HL-60/S4 treated with retinoic acid at 250 ng/mL for 4 days and 3 days (cell line): ENCODE measurements around the gene CTRB1.

Experiments used
- in situ Hi-C: fragments of 300-500 bp; cut with MboI; formaldehyde crosslinking; loops from 2 replicates; pipeline ENCODE4 v1.7.0; 2022; ENCODE audit warnings: low sequenced_read_pairs

The CTRB1 gene

GRCh38 chr16:75218256-75219076 lies at the start of gene CTRB1:
CTRB1 (plus strand) TSS chr16:75218988; CDS start chr16:75219008, 20 bp downstream.
- in situ Hi-C loops, result loop anchor here (25.0 kb wide), 1 partner anchor 169 kb away; no protein-coding TSS in a partner anchor

GRCh38 chr16:75169899-75170405 lies 48.8 kb upstream of the CTRB1 start:
- in situ Hi-C loops, result no loop called here

- in situ Hi-C loops, result no loop called here
Measured at GRCh38 chr16:75172578-75172977, 46.2 kb upstream of the CTRB1 start.

GRCh38 chr16:75175074-75175473 lies 43.7 kb upstream of the CTRB1 start:
- in situ Hi-C loops, result no loop called here

GRCh38 chr16:75176926-75177325 lies 41.9 kb upstream of the CTRB1 start:
- in situ Hi-C loops, result no loop called here

- in situ Hi-C loops, result no loop called here
Measured at GRCh38 chr16:75179208-75179607, 39.6 kb upstream of the CTRB1 start.

- in situ Hi-C loops, result no loop called here
Measured at GRCh38 chr16:75181630-75182029, 37.2 kb upstream of the CTRB1 start.

- in situ Hi-C loops, result no loop called here
Measured at GRCh38 chr16:75188832-75189477, 29.8 kb upstream of the CTRB1 start.

GRCh38 chr16:75189638-75190245 lies 29.0 kb upstream of the CTRB1 start:
- in situ Hi-C loops, result loop anchor here (10.0 kb wide), 1 partner anchor 575 kb away; no protein-coding TSS in a partner anchor

- in situ Hi-C loops, result loop anchor here (10.0 kb wide), 1 partner anchor 572 kb away; no protein-coding TSS in a partner anchor
Measured at GRCh38 chr16:75192606-75193264, 26.1 kb upstream of the CTRB1 start.

- in situ Hi-C loops, result loop anchor here (10.0 kb wide), 1 partner anchor 572 kb away; no protein-coding TSS in a partner anchor
Measured at GRCh38 chr16:75193265-75193650, 25.5 kb upstream of the CTRB1 start.

GRCh38 chr16:75193730-75194444 lies 24.9 kb upstream of the CTRB1 start:
- in situ Hi-C loops, result loop anchor here (10.0 kb wide), 1 partner anchor 571 kb away; no protein-coding TSS in a partner anchor

- in situ Hi-C loops, result loop anchor here (10.0 kb wide), 1 partner anchor 569 kb away; no protein-coding TSS in a partner anchor
Measured at GRCh38 chr16:75195811-75196790, 22.7 kb upstream of the CTRB1 start.

GRCh38 chr16:75196836-75197235 lies 22.0 kb upstream of the CTRB1 start:
- in situ Hi-C loops, result loop anchor here (10.0 kb wide), 1 partner anchor 568 kb away; no protein-coding TSS in a partner anchor

- in situ Hi-C loops, result loop anchor here (10.0 kb wide), 1 partner anchor 567 kb away; no protein-coding TSS in a partner anchor
Measured at GRCh38 chr16:75197522-75198134, 21.2 kb upstream of the CTRB1 start.

GRCh38 chr16:75198135-75198600 lies 20.6 kb upstream of the CTRB1 start:
- in situ Hi-C loops, result loop anchor here (10.0 kb wide), 1 partner anchor 567 kb away; no protein-coding TSS in a partner anchor

- in situ Hi-C loops, result loop anchor here (25.0 kb wide), 1 partner anchor 185 kb away; no protein-coding TSS in a partner anchor
Measured at GRCh38 chr16:75202069-75202590, 16.7 kb upstream of the CTRB1 start.

GRCh38 chr16:75203096-75203495 lies 15.7 kb upstream of the CTRB1 start:
- in situ Hi-C loops, result loop anchor here (25.0 kb wide), 1 partner anchor 184 kb away; no protein-coding TSS in a partner anchor
